Upper lobe of left lung (tissue), 4 donors: ENCODE data around the gene KRT32.

Experiments used
- CTCF ChIP-seq, 6 experiments: fragments of 450-650 bp in 4 of 6; fragments of 200-600 bp in 2 of 6; sonication (generic) in 2 of 6; IDR thresholded peaks; one replicate each; pipeline ENCODE4 v1.5.1; 2016 to 2019; ENCODE audit warnings: antibody characterized with exemption in 6 of 6
- POLR2AphosphoS5 ChIP-seq, 2 donors: sonication (generic); formaldehyde crosslinking; IDR thresholded peaks; one replicate each; pipeline ENCODE4 v1.5.1; 2017; ENCODE audit warnings: antibody characterized with exemption in 2 of 2

GRCh38 chr17:41444640-41445039 is 22.5 kb downstream of the KRT32 start:
- TF ChIP-seq CTCF (IDR thresholded peaks at IDR 0.05) (no peak), POLR2AphosphoS5 (IDR thresholded peaks at IDR 0.05) (no peak)
